ENCODE measurements around the gene ESPNL. TPM values are rescaled to one million over a fixed set of nuclear protein-coding genes. Genes with fewer than 3 reads are reported as not detected.

ESPNL gene
- total and polyA plus RNA-seq, 9 of the 15 experiments (the other 6 are each of a cell fraction or from before 2014, with no cell fraction given) = 0.03 to 0.09 (median 0.05) TPM; not detected in 3

DNA sequence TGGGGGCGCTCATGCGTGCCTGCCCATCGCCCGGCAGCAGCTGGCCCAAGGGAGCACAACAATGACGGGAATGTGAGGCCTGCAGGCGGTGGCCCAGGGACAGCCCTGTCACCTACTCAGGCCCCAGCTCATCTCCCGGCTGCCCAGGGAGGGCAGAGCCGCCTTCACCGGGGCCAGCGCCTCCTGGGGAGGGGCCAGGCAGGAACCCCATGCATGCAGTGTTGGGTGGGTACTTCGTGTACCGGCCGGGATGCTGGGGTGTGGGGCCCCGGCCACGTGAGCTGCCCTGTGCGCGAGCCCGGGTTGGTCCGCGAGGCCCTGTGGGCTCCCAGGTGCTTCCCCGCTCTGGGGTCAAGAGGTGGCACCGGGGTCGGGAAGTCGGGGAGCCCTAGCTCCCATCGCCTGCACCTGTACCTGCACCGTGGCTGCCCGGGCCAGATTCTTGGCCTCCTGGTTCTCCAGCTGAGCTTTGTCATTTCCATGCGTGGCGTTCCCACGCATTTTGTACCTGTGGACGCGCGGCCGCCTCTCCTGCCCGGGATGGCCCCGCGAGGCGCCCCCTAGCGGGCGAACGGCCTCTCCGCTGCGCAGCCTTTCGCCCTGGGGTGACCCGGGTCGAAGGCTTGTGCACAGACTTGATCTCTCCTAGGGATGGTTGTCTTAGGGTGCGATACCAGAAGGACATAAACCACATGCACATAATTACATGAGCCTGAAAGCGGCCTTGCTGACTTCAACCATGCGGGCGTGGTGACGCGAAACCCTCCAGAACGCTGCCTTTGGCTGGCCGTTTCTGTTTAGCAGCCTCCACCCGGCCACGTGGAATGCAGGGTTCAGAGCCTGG, 39.3 kb downstream of the ESPNL start (continued):
- peak; percentile 27 to 52; a peak in 3 of 4 replicates for TF ChIP-seq NRF1 (conservative IDR thresholded peaks at IDR 0.05 in 1 of 2, IDR thresholded peaks at IDR 0.05 in 1 of 2)
- 0 out of 4 replicates have a peak, but pooled peaks of 1 of the 2 experiments have one; percentile 38 for TF ChIP-seq HDAC1 (IDR thresholded peaks at IDR 0.05)
- peak; percentile 53 for TF ChIP-seq SMC3 (conservative IDR thresholded peaks at IDR 0.05; ENCODE audit: insufficient read depth, low read depth, low read length)
- no peak for TF ChIP-seq KHSRP (IDR thresholded peaks at IDR 0.05)
- TF ChIP-seq CHCHD3 (CRISPR knock-in tag; IDR thresholded peaks at IDR 0.05) = no peak
- peak; percentile 35 for TF ChIP-seq PCBP1 (IDR thresholded peaks at IDR 0.05; ENCODE audit: low read depth, low read length, poor library complexity, severe bottlenecking)
- peak; percentile 48; the same call in 1 of the 2 replicates for TF ChIP-seq ZFX (CRISPR knock-in tag; IDR thresholded peaks at IDR 0.05)
- TF ChIP-seq RAD21 (CRISPR knock-in tag; conservative IDR thresholded peaks at IDR 0.05 in 1 of 2, IDR thresholded peaks at IDR 0.05 in 1 of 2) = peak; percentile 24 to 56; a peak in 3 of 4 replicates
- TF ChIP-seq MCM2 (IDR thresholded peaks at IDR 0.05; ENCODE audit: low read depth) = no peak
- no peak for TF ChIP-seq KLF6 (CRISPR knock-in tag; IDR thresholded peaks at IDR 0.05; ENCODE audit: borderline replicate concordance)
- TF ChIP-seq, protein P1, sequence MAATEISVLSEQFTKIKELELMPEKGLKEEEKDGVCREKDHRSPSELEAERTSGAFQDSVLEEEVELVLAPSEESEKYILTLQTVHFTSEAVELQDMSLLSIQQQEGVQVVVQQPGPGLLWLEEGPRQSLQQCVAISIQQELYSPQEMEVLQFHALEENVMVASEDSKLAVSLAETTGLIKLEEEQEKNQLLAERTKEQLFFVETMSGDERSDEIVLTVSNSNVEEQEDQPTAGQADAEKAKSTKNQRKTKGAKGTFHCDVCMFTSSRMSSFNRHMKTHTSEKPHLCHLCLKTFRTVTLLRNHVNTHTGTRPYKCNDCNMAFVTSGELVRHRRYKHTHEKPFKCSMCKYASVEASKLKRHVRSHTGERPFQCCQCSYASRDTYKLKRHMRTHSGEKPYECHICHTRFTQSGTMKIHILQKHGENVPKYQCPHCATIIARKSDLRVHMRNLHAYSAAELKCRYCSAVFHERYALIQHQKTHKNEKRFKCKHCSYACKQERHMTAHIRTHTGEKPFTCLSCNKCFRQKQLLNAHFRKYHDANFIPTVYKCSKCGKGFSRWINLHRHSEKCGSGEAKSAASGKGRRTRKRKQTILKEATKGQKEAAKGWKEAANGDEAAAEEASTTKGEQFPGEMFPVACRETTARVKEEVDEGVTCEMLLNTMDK (IDR thresholded peaks at IDR 0.05; ENCODE audit: borderline replicate concordance, insufficient read depth, low read depth, low read length, poor library complexity, severe bottlenecking) = peak; percentile 82
- TF ChIP-seq ELF2 (CRISPR knock-in tag; IDR thresholded peaks at IDR 0.05) = no peak
- peak; percentile 47 for TF ChIP-seq CXXC5 (CRISPR knock-in tag; IDR thresholded peaks at IDR 0.05)
- TF ChIP-seq CBX8 (IDR thresholded peaks at IDR 0.05; ENCODE audit: borderline replicate concordance, extremely low read depth, low read depth, low read length, poor library complexity, severe bottlenecking) = no peak
- no peak for TF ChIP-seq KAT2B (IDR thresholded peaks at IDR 0.05; ENCODE audit: low read depth, low read length)
- TF ChIP-seq TCF7 (IDR thresholded peaks at IDR 0.05; ENCODE audit: borderline replicate concordance) = 0 out of 2 replicates have a peak, but pooled peaks have one; percentile 12
- TF ChIP-seq, protein P2, sequence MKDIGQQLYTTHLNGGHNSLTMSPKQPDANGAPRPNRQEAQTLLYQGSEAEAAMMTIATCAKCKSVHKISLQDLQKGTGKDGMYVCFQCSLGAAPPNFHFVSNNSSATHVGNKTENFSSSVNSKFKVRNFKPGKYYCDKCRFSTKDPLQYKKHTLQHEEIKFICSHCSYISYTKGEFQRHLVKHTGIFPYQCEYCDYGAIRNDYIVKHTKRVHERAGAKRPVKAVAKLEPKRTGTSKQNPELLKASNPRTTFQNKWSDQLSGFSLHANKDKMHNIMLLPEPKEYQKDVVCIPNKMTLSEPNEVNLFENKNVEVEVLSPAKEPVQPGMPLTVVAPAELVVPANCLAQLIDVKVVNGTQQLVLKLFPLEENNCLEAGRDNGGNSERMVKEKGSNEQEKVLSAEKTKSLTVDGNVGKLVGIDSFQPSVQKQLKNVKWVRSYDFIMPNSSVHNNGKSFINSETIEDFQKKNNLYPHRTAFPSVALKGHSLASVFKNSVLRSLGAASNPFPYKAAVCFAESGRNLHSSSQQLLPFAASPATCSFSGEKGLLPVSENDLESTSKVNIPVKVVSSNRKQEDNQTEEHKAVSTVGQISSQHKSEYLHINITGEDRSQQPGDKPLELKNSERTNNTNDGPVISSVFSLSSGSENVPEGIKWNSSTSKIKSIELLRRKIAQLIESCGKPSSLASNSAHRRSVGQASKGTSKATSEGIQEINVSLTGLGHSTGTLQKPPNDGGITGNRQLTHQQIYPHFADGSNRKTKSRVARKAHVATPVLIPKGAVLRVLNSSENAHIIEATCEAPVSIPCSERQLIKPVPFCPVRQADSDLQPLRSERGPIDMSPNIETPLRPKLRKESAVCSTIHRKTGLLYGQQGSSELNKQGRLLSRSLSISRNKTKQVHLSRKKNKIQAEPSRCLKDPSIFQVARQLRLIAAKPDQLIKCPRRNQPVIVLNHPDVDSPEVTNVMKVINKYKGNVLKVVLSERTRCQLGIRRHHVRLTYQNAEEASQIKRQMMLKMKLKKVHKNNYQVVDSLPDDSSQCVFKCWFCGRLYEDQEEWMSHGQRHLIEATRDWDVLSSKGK (CRISPR knock-in tag; IDR thresholded peaks at IDR 0.05) = no peak
- TF ChIP-seq NR2C1 (IDR thresholded peaks at IDR 0.05) = no peak
- TF ChIP-seq NR2C1 (tag; IDR thresholded peaks at IDR 0.05) = no peak
